H9 (cell line): ENCODE data around the gene CD1B. TPM values are rescaled to one million over a fixed set of nuclear protein-coding genes. Genes with fewer than 3 reads are reported as not detected.
A peak's percentile ranks its signal among the peaks of the same experiment; 100 is the strongest.

Experiments used
- DNase-seq: peaks from one replicate; pipeline ENCODE4 v3.0.0-alpha.2; 2017
- H2AFZ ChIP-seq: one replicate; pipeline ENCODE4 v1.6.1; 2013; ENCODE audit warnings: mild to moderate bottlenecking, low read length, control low read depth, moderate library complexity
- H2AK5ac ChIP-seq: 2 replicates; pipeline ENCODE4 v1.6.1; 2013; ENCODE audit warnings: low read length, control low read depth, mixed read lengths; ENCODE audit not compliant: insufficient read length
- H2BK120ac ChIP-seq: one replicate; pipeline ENCODE4 v1.6.1; 2013; ENCODE audit warnings: low read depth, mild to moderate bottlenecking, low read length, control low read depth, inconsistent platforms; ENCODE audit not compliant: poor library complexity, severe bottlenecking
- H2BK12ac ChIP-seq: 2 replicates; pipeline ENCODE4 v1.6.1; 2013; ENCODE audit warnings: low read length, control low read depth, mixed read lengths, low read depth; ENCODE audit not compliant: insufficient read length
- H2BK15ac ChIP-seq: 2 replicates; pipeline ENCODE4 v1.6.1; 2013; ENCODE audit warnings: low read depth, low read length, control low read depth
- H2BK20ac ChIP-seq: one replicate; pipeline ENCODE4 v1.6.1; 2013; ENCODE audit warnings: low read depth, mild to moderate bottlenecking, low read length, control low read depth, inconsistent platforms; ENCODE audit not compliant: poor library complexity, severe bottlenecking
- H2BK5ac ChIP-seq: 2 replicates; pipeline ENCODE4 v1.6.1; 2013; ENCODE audit warnings: low read length, control low read depth, mixed read lengths; ENCODE audit not compliant: insufficient read length
- H3K14ac ChIP-seq: 2 replicates; pipeline ENCODE4 v1.6.1; 2013; ENCODE audit warnings: low read length, control low read depth; ENCODE audit not compliant: insufficient read depth
- H3K18ac ChIP-seq: 2 replicates; pipeline ENCODE4 v1.6.1; 2013; ENCODE audit warnings: low read depth, mild to moderate bottlenecking, mixed read lengths, low read length, control low read depth; ENCODE audit not compliant: insufficient read length
- H3K23ac ChIP-seq: 2 replicates; pipeline ENCODE4 v1.6.1; 2013; ENCODE audit warnings: low read length, control low read depth, mixed read lengths, low read depth; ENCODE audit not compliant: insufficient read length
- H3K23me2 ChIP-seq: 2 replicates; pipeline ENCODE4 v1.6.1; 2013; ENCODE audit warnings: low read depth, mild to moderate bottlenecking, mixed read lengths, low read length, control low read depth; ENCODE audit not compliant: insufficient read length, poor library complexity, severe bottlenecking
- H3K27ac ChIP-seq: 2 replicates; pipeline ENCODE4 v1.5.1; 2013; ENCODE audit warnings: low read length, control low read depth, mixed read lengths, low read depth; ENCODE audit not compliant: insufficient read length
- H3K27me3 ChIP-seq: 2 replicates; pipeline ENCODE4 v1.6.1; 2013; ENCODE audit warnings: low read length, control low read depth, inconsistent platforms; ENCODE audit not compliant: insufficient read depth
- H3K4ac ChIP-seq: 2 replicates; pipeline ENCODE4 v1.6.1; 2013; ENCODE audit warnings: low read depth, mild to moderate bottlenecking, control low read depth, inconsistent platforms, low read length, moderate library complexity
- H3K4me1 ChIP-seq: 2 replicates; pipeline ENCODE4 v1.6.1; 2013; ENCODE audit warnings: low read length, control low read depth, inconsistent platforms; ENCODE audit not compliant: insufficient read depth
- H3K4me2 ChIP-seq: 2 replicates; pipeline ENCODE4 v1.6.1; 2013; ENCODE audit warnings: low read length, control low read depth, mixed read lengths; ENCODE audit not compliant: insufficient read length, insufficient read depth
- H3K56ac ChIP-seq: 2 replicates; pipeline ENCODE4 v1.6.1; 2013; ENCODE audit warnings: low read depth, mild to moderate bottlenecking, mixed read lengths, low read length, control low read depth; ENCODE audit not compliant: insufficient read length
- H3K79me1 ChIP-seq: 2 replicates; pipeline ENCODE4 v1.6.1; 2013; ENCODE audit warnings: low read depth, mild to moderate bottlenecking, moderate library complexity, low read length, control low read depth, inconsistent platforms; ENCODE audit not compliant: insufficient read depth, poor library complexity, severe bottlenecking
- H3K79me2 ChIP-seq: 2 replicates; pipeline ENCODE4 v1.6.1; 2013; ENCODE audit warnings: low read length, control low read depth, inconsistent platforms; ENCODE audit not compliant: insufficient read depth
- H3K9ac ChIP-seq: 2 replicates; pipeline ENCODE4 v1.6.1; 2013; ENCODE audit warnings: low read length, control low read depth, mixed read lengths; ENCODE audit not compliant: insufficient read length; ENCODE audit errors: extremely low read depth
- H3K9me3 ChIP-seq: one replicate; pipeline ENCODE4 v1.6.1; 2013; ENCODE audit warnings: low read depth, low read length, inconsistent platforms; ENCODE audit not compliant: control insufficient read depth
- H3T11ph ChIP-seq: one replicate; pipeline ENCODE4 v1.6.1; 2013; ENCODE audit warnings: mild to moderate bottlenecking, low read length, control low read depth, inconsistent platforms
- H4K20me1 ChIP-seq: one replicate; pipeline ENCODE4 v1.6.1; 2013; ENCODE audit not compliant: control insufficient read depth, insufficient read length, insufficient read depth
- H4K5ac ChIP-seq: 2 replicates; pipeline ENCODE4 v1.6.1; 2013; ENCODE audit warnings: low read depth, mild to moderate bottlenecking, mixed read lengths, low read length, control low read depth; ENCODE audit not compliant: insufficient read length
- H4K8ac ChIP-seq: replicated peaks from 2 replicates; pipeline ENCODE4 v1.6.1; 2013; ENCODE audit warnings: low read length, control low read depth, mixed read lengths, low read depth; ENCODE audit not compliant: insufficient read length
- H4K91ac ChIP-seq: 2 replicates; pipeline ENCODE4 v1.6.1; 2013; ENCODE audit warnings: low read depth, mild to moderate bottlenecking, moderate library complexity, mixed read lengths, low read length, control low read depth; ENCODE audit not compliant: insufficient read length
- H3K27ac Mint-ChIP-seq, 3 experiments: 2 replicates in 2 of 3; 3 replicates in 1 of 3; pipeline ENCODE4 v1.8.0; 2020 to 2021; ENCODE audit warnings: mixed read lengths in 3 of 3, mild to moderate bottlenecking in 1 of 3, moderate library complexity in 1 of 3
- H3K27me3 Mint-ChIP-seq: 2 replicates; pipeline ENCODE4 v1.8.0; 2021; ENCODE audit warnings: low read depth, mild to moderate bottlenecking, moderate library complexity, mixed read lengths
- H3K36me3 Mint-ChIP-seq, 3 experiments: 2 replicates in 2 of 3; 3 replicates in 1 of 3; pipeline ENCODE4 v1.8.0; 2020 to 2021; ENCODE audit warnings: low read depth in 3 of 3, mixed read lengths in 3 of 3; ENCODE audit not compliant: insufficient read depth in 1 of 3
- H3K4me1 Mint-ChIP-seq, 2 experiments: 2 replicates each; pipeline ENCODE4 v1.8.0; 2020; ENCODE audit warnings: mixed read lengths in 2 of 2
- H3K4me3 Mint-ChIP-seq, 2 experiments: 2 replicates in 1 of 2; 3 replicates in 1 of 2; pipeline ENCODE4 v1.8.0; 2020 to 2021; ENCODE audit warnings: mild to moderate bottlenecking in 2 of 2, mixed read lengths in 2 of 2, moderate library complexity in 1 of 2
- H3K9me3 Mint-ChIP-seq, 2 experiments: 2 replicates in 1 of 2; 3 replicates in 1 of 2; pipeline ENCODE4 v1.8.0; 2020; ENCODE audit warnings: mild to moderate bottlenecking in 2 of 2, mixed read lengths in 2 of 2, moderate library complexity in 1 of 2
- WGBS: extraction: QIAGEN DNeasy Blood & Tissue Kit; methylation state at CpG from one replicate; pipeline ENCODE4 v1.1.7; 2013; ENCODE audit warnings: missing lambda C conversion rate, low lambda C conversion rate, mixed read lengths; ENCODE audit not compliant: insufficient read length; ENCODE audit errors: extremely low coverage; 5-methylcytosine and 5-hydroxymethylcytosine counted together
- total RNA-seq: library from RNA; stranded (reverse); gene quantifications from 2 replicates; pipeline ENCODE4 v1.2.1, GENCODE V29; 2021
- TF ChIP-seq, protein P1 (sequence below): fragments of 200-600 bp; sonication (generic); conservative IDR thresholded peaks from 3 replicates; pipeline ENCODE4 v1.8.0; 2021; ENCODE audit warnings: antibody characterized with exemption, mild to moderate bottlenecking

Gene CD1B
- total RNA-seq, 1 experiment from 2014 or later = not detected

DNA sequence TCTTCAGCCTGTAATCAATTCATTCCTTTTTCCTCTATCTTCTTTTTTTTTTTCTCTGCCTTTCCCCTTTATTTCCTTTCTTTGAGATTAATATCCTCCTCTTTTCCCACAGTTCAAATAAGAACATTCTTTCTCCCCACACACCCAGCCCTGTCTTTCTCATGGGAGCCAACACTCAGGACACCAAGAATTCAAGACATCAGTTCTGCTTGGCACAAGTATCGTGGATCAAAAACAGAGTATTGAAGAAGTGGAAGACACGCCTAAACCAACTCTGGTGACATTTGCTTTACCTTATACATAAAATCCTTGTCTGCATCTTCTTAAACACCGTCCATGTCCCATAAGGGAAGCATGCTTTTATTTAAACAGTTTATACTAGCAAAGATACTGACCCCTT, 25.3 kb upstream of the CD1B start:
- H3K18ac ChIP-seq = no peak overlapping the region
- no peak overlapping the region for H2AFZ ChIP-seq
- no peak overlapping the region for H2BK12ac ChIP-seq
- H4K91ac ChIP-seq = no peak overlapping the region
- H4K8ac ChIP-seq = no peak overlapping the region
- Mint-ChIP-seq H3K27ac (0 out of 7 replicates have a peak overlapping the region, but pooled peaks of 1 of the 3 experiments have one; percentile 6), H3K27me3 (peaks cover 2% of the 10 kb centered on the region; the same call in 1 of the 2 replicates), H3K9me3 (no peaks in the 10 kb centered on the region), H3K36me3 (no peaks in the 10 kb centered on the region), H3K4me3 (no peak overlapping the region), H3K4me1 (peaks cover 10% of the 10 kb centered on the region in 2 experiments; a peak in 3 of 4 replicates)
- no peaks in the 10 kb centered on the region for H3K4me1 ChIP-seq
- WGBS = no CpG with 5 or more reads among the region's 3 CpGs
- no peak overlapping the region for H3T11ph ChIP-seq
- H3K56ac ChIP-seq = no peak overlapping the region
- H3K27ac ChIP-seq = no peak overlapping the region
- H4K20me1 ChIP-seq = no peaks in the 10 kb centered on the region
- no peak overlapping the region for H2BK15ac ChIP-seq
- no peaks in the 10 kb centered on the region; the same call in 1 of the 2 replicates for H3K79me2 ChIP-seq
- H2BK20ac ChIP-seq = no peak overlapping the region
- no peak for DNase-seq
- H3K4ac ChIP-seq = no peak overlapping the region
- no peak overlapping the region for H3K4me2 ChIP-seq
- H2AK5ac ChIP-seq = no peak overlapping the region
- no peaks in the 10 kb centered on the region for H3K9me3 ChIP-seq
- TF ChIP-seq, protein P1, sequence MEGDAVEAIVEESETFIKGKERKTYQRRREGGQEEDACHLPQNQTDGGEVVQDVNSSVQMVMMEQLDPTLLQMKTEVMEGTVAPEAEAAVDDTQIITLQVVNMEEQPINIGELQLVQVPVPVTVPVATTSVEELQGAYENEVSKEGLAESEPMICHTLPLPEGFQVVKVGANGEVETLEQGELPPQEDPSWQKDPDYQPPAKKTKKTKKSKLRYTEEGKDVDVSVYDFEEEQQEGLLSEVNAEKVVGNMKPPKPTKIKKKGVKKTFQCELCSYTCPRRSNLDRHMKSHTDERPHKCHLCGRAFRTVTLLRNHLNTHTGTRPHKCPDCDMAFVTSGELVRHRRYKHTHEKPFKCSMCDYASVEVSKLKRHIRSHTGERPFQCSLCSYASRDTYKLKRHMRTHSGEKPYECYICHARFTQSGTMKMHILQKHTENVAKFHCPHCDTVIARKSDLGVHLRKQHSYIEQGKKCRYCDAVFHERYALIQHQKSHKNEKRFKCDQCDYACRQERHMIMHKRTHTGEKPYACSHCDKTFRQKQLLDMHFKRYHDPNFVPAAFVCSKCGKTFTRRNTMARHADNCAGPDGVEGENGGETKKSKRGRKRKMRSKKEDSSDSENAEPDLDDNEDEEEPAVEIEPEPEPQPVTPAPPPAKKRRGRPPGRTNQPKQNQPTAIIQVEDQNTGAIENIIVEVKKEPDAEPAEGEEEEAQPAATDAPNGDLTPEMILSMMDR = no peak
- no peak overlapping the region for H3K9ac ChIP-seq
- no peak overlapping the region for H4K5ac ChIP-seq
- H3K23ac ChIP-seq = no peak overlapping the region
- no peaks in the 10 kb centered on the region for H3K79me1 ChIP-seq
- no peak overlapping the region for H3K14ac ChIP-seq
- no peak overlapping the region for H2BK5ac ChIP-seq
- no peaks in the 10 kb centered on the region for H3K23me2 ChIP-seq
- H2BK120ac ChIP-seq = no peak overlapping the region
- H3K27me3 ChIP-seq = no peaks in the 10 kb centered on the region
